Measurements from ENCODE around the gene PDZK1IP1. TPM values are rescaled to one million over a fixed set of nuclear protein-coding genes. Genes with fewer than 3 reads are reported as not detected.

PDZK1IP1 gene
- total and polyA plus RNA-seq, 2 experiments from 2014 or later: not detected

DNA sequence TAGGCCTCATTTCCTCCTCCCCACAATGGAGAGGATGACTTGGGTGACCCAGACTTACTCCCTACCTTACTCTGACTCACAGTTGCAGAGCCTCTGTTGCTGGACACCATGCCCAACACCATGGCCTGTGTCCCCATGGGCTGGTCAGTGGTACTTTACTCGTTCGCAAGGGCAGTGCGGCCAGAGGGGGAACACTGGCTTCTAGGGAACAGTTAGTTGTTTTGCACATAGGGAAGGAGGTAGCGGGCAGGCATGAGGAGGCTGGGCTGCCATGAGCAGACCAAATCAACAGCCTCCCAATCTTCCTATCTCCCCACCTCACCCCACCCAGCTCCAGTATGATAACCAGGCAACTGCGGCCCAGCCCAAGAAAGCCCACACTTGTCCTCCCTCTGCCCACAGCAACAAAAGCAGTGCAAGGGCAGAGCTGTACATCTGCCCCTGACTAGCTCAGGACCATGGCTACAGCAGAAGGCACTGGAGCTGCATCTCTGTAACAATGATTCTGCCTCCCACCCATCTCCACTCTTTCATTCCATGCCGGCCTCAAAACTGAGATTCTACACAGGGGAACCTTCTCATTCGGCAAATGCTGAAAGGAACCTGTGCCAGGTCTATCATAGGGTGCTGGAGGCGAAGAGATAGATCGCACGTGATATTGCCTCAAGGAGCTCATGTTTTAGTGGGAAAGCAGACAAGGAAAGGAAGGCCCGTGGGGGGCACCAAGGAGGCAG is 23.6 kb upstream of the PDZK1IP1 start:
- DNase-seq: no peak
- Histone ChIP-seq H3K4me3 (no peak overlapping the region), H4K20me1 (ENCODE audit: insufficient read depth) (no peaks in the 10 kb centered on the region), H3K9ac (no peak overlapping the region), H3K9me3 (ENCODE audit: low read depth) (no peaks in the 10 kb centered on the region), H3K27me3 (replicated peaks; ENCODE audit: insufficient read depth) (no peaks in the 10 kb centered on the region; the same call in 1 of the 2 replicates), H2AFZ (no peak overlapping the region), H3K79me2 (ENCODE audit: insufficient read depth) (no peaks in the 10 kb centered on the region), H3K9me2 (ENCODE audit: insufficient read depth) (no peaks in the 10 kb centered on the region), H3K27ac (no peak overlapping the region), H3K4me1 (ENCODE audit: insufficient read depth) (peaks cover 3% of the 10 kb centered on the region; the same call in 1 of the 2 replicates), H3K36me3 (ENCODE audit: low read depth) (no peaks in the 10 kb centered on the region), H3F3A (ENCODE audit: insufficient read depth) (no peaks in the 10 kb centered on the region), H3K4me2 (ENCODE audit: unreplicated experiment) (no peak overlapping the region)
- in situ Hi-C loops (cut with MboI): no loop called here
- TF ChIP-seq EZH2phosphoT487 (IDR thresholded peaks at IDR 0.05; ENCODE audit: insufficient read depth, low read depth): no peak
- TF ChIP-seq EZH2 (IDR thresholded peaks at IDR 0.05; ENCODE audit: insufficient read depth, poor library complexity, severe bottlenecking): no peak
- WGBS, 2 experiments (ENCODE audit: low coverage in 1 of 2, low lambda C conversion rate in 2 of 2, missing lambda C conversion rate in 2 of 2): 65 to 76% methylated on average over 10 to 11 of the region's 11 CpGs

GRCh38 chr1:47212636-47213229 is 22.9 kb upstream of the PDZK1IP1 start:
- 85 to 89% methylated on average over 4 of the region's 4 CpGs for WGBS, 2 experiments (ENCODE audit: low coverage in 1 of 2, low lambda C conversion rate in 2 of 2, missing lambda C conversion rate in 2 of 2)
- in situ Hi-C loops (cut with MboI): no loop called here

GRCh38 chr1:47211796-47212269 is 22.0 kb upstream of the PDZK1IP1 start:
- no peak overlapping the region for H3K9ac ChIP-seq
- WGBS, 2 experiments (ENCODE audit: low coverage in 1 of 2, low lambda C conversion rate in 2 of 2, missing lambda C conversion rate in 2 of 2): 86 to 87% methylated on average over 9 of the region's 9 CpGs
- H3K4me2 ChIP-seq (ENCODE audit: unreplicated experiment): no peak overlapping the region
- H3K79me2 ChIP-seq (ENCODE audit: insufficient read depth): no peaks in the 10 kb centered on the region
- no peak overlapping the region for H3K27ac ChIP-seq
- no peak overlapping the region for H3K4me3 ChIP-seq
- H3K27me3 ChIP-seq (replicated peaks; ENCODE audit: insufficient read depth): no peaks in the 10 kb centered on the region; the same call in 1 of the 2 replicates
- H3K9me2 ChIP-seq (ENCODE audit: insufficient read depth): no peaks in the 10 kb centered on the region
- H2AFZ ChIP-seq: no peak overlapping the region
- no peak for DNase-seq
- in situ Hi-C loops (cut with MboI): no loop called here
- H3K4me1 ChIP-seq (ENCODE audit: insufficient read depth): peaks cover 9% of the 10 kb centered on the region
- no peaks in the 10 kb centered on the region for H3K9me3 ChIP-seq (ENCODE audit: low read depth)
- peaks cover 4% of the 10 kb centered on the region; the same call in 1 of the 2 replicates for H3F3A ChIP-seq (ENCODE audit: insufficient read depth)
- TF ChIP-seq EZH2 (IDR thresholded peaks at IDR 0.05; ENCODE audit: insufficient read depth, poor library complexity, severe bottlenecking) (no peak), EZH2phosphoT487 (IDR thresholded peaks at IDR 0.05; ENCODE audit: insufficient read depth, low read depth) (no peak)
- H4K20me1 ChIP-seq (ENCODE audit: insufficient read depth): no peaks in the 10 kb centered on the region
- H3K36me3 ChIP-seq (ENCODE audit: low read depth): no peaks in the 10 kb centered on the region

More at GRCh38 chr1:47212636-47213229, 22.9 kb upstream of the PDZK1IP1 start:
- no peak for TF ChIP-seq EZH2 (IDR thresholded peaks at IDR 0.05; ENCODE audit: insufficient read depth, poor library complexity, severe bottlenecking)
- no peak for TF ChIP-seq EZH2phosphoT487 (IDR thresholded peaks at IDR 0.05; ENCODE audit: insufficient read depth, low read depth)
- H3K36me3 ChIP-seq (ENCODE audit: low read depth): no peaks in the 10 kb centered on the region
- no peaks in the 10 kb centered on the region for H3F3A ChIP-seq (ENCODE audit: insufficient read depth)
- DNase-seq: no peak
- peaks cover 8% of the 10 kb centered on the region for H3K4me1 ChIP-seq (ENCODE audit: insufficient read depth)
- no peaks in the 10 kb centered on the region for H3K9me2 ChIP-seq (ENCODE audit: insufficient read depth)
- H3K4me3 ChIP-seq: no peak overlapping the region
- no peaks in the 10 kb centered on the region for H3K9me3 ChIP-seq (ENCODE audit: low read depth)
- no peaks in the 10 kb centered on the region for H4K20me1 ChIP-seq (ENCODE audit: insufficient read depth)
- no peak overlapping the region for H3K4me2 ChIP-seq (ENCODE audit: unreplicated experiment)
- no peaks in the 10 kb centered on the region; the same call in 1 of the 2 replicates for H3K27me3 ChIP-seq (replicated peaks; ENCODE audit: insufficient read depth)
- H3K9ac ChIP-seq: no peak overlapping the region
- H3K27ac ChIP-seq: no peak overlapping the region
- no peaks in the 10 kb centered on the region for H3K79me2 ChIP-seq (ENCODE audit: insufficient read depth)
- no peak overlapping the region for H2AFZ ChIP-seq

GRCh38 chr1:47210666-47211065 is 20.8 kb upstream of the PDZK1IP1 start:
- Histone ChIP-seq H4K20me1 (ENCODE audit: insufficient read depth) (no peaks in the 10 kb centered on the region), H3K79me2 (ENCODE audit: insufficient read depth) (no peaks in the 10 kb centered on the region), H3K4me3 (no peak overlapping the region), H3K27me3 (replicated peaks; ENCODE audit: insufficient read depth) (no peaks in the 10 kb centered on the region), H2AFZ (no peak overlapping the region), H3K4me1 (ENCODE audit: insufficient read depth) (peaks cover 9% of the 10 kb centered on the region), H3K9me2 (ENCODE audit: insufficient read depth) (no peaks in the 10 kb centered on the region), H3K4me2 (ENCODE audit: unreplicated experiment) (no peak overlapping the region), H3K27ac (no peak overlapping the region), H3K9me3 (ENCODE audit: low read depth) (no peaks in the 10 kb centered on the region), H3F3A (ENCODE audit: insufficient read depth) (peaks cover 4% of the 10 kb centered on the region; the same call in 1 of the 2 replicates), H3K9ac (no peak overlapping the region), H3K36me3 (ENCODE audit: low read depth) (no peaks in the 10 kb centered on the region)
- in situ Hi-C loops (cut with MboI): no loop called here
- WGBS, 2 experiments (ENCODE audit: low coverage in 1 of 2, low lambda C conversion rate in 2 of 2, missing lambda C conversion rate in 2 of 2): 58 to 60% methylated on average over 3 of the region's 3 CpGs
- TF ChIP-seq EZH2 (IDR thresholded peaks at IDR 0.05; ENCODE audit: insufficient read depth, poor library complexity, severe bottlenecking) (no peak), EZH2phosphoT487 (IDR thresholded peaks at IDR 0.05; ENCODE audit: insufficient read depth, low read depth) (no peak)
- DNase-seq: no peak

Data from GM23248 (cell line).